GDM1 (cell line): ENCODE measurements around the gene FAM20C.

Experiments used
- DNase-seq: peaks from one replicate; lab custom pipeline; 2025; lab: John Stamatoyannopoulos, UW

Gene FAM20C

GRCh38 chr7:191981-192649, at the start of gene FAM20C:
FAM20C (plus strand) TSS chr7:192571; CDS start chr7:193200, 629 bp downstream.
- peak; percentile 47 for DNase-seq

- DNase-seq: no peak
Measured at GRCh38 chr7:143145-143751, 49.1 kb upstream of the FAM20C start.

GRCh38 chr7:143811-144453, 48.4 kb upstream of the FAM20C start:
- DNase-seq: no peak

GRCh38 chr7:144454-144826, 47.9 kb upstream of the FAM20C start:
- DNase-seq: no peak

GRCh38 chr7:145863-146262, 46.5 kb upstream of the FAM20C start:
- DNase-seq: no peak

GRCh38 chr7:148543-148931, 43.8 kb upstream of the FAM20C start:
- DNase-seq: no peak

GRCh38 chr7:148932-149790, 43.2 kb upstream of the FAM20C start:
- DNase-seq: peak; percentile 99

GRCh38 chr7:149791-150636, 42.4 kb upstream of the FAM20C start:
- no peak for DNase-seq

GRCh38 chr7:150811-151221, 41.6 kb upstream of the FAM20C start:
- DNase-seq: no peak

GRCh38 chr7:151346-152050, 40.9 kb upstream of the FAM20C start:
- no peak for DNase-seq

- DNase-seq: no peak
Measured at GRCh38 chr7:152702-153391, 39.5 kb upstream of the FAM20C start.

- no peak for DNase-seq
Measured at GRCh38 chr7:153604-154003, 38.8 kb upstream of the FAM20C start.

GRCh38 chr7:154096-154799, 38.1 kb upstream of the FAM20C start:
- DNase-seq: no peak

GRCh38 chr7:155469-155900, 36.9 kb upstream of the FAM20C start:
- DNase-seq: no peak

- DNase-seq: no peak
Measured at GRCh38 chr7:156111-157007, 36.0 kb upstream of the FAM20C start.

- no peak for DNase-seq
Measured at GRCh38 chr7:157008-157310, 35.4 kb upstream of the FAM20C start.

GRCh38 chr7:157771-158625, 34.4 kb upstream of the FAM20C start:
- no peak for DNase-seq

- DNase-seq: no peak
Measured at GRCh38 chr7:158771-159170, 33.6 kb upstream of the FAM20C start.
